T-cell (primary cell): ENCODE measurements around the gene GSPT2. TPM values are rescaled to one million over a fixed set of nuclear protein-coding genes. Genes with fewer than 3 reads are reported as not detected.

Source experiments
- ATAC-seq, 4 experiments: fragments of 200-7000 bp in 3 of 4; fragments of 150-1000 bp in 1 of 4; cut with Tn5 transposase; replicated peaks in 1 of 4; 1 replicate in 3 of 4; 2 replicates in 1 of 4; pipeline ENCODE4 v1.10.0; 2021; ENCODE audit warnings: moderate library complexity in 3 of 4, mild to moderate bottlenecking in 2 of 4, moderate number of reproducible peaks in 1 of 4
- CTCF ChIA-PET, 2 donors: fragments of 300-600 bp; sonication (Branson Sonifier 250); formaldehyde crosslinking; loops; one replicate each; lab custom pipeline; 2022; ENCODE audit warnings: antibody characterized with exemption in 2 of 2; lab: Charles Lee
- POLR2A ChIA-PET, 2 donors: fragments of 300-600 bp; sonication (Branson Sonifier 250); formaldehyde crosslinking; loops; one replicate each; lab custom pipeline; 2022; ENCODE audit warnings: antibody characterized with exemption in 2 of 2; lab: Charles Lee
- DNase-seq, 35 experiments: peaks; one replicate each; pipeline versions ENCODE4 v3.0.0 to v3.0.0-alpha.2; 2013 to 2023
- H3K27ac ChIP-seq: one replicate; pipeline ENCODE4 v1.5.1; 2013; ENCODE audit warnings: low read length
- H3K27me3 ChIP-seq, 2 experiments: replicated peaks in 1 of 2; 1 replicate in 1 of 2; 2 replicates in 1 of 2; pipeline versions ENCODE4 v1.6.1 to v1.7.0; 2013; ENCODE audit warnings: low read length in 1 of 2, mixed read lengths in 1 of 2; ENCODE audit not compliant: control insufficient read depth in 2 of 2, insufficient read depth in 2 of 2; ENCODE audit errors: extremely low read depth in 1 of 2
- H3K36me3 ChIP-seq, 2 donors: 1 replicate in 1 of 2; 2 replicates in 1 of 2; pipeline versions ENCODE4 v1.6.1 to v1.7.0; 2013; ENCODE audit warnings: low read length in 1 of 2; ENCODE audit not compliant: control insufficient read depth in 2 of 2, insufficient read depth in 1 of 2; ENCODE audit errors: extremely low read depth in 1 of 2
- H3K4me1 ChIP-seq, 2 experiments: 1 replicate in 1 of 2; 2 replicates in 1 of 2; pipeline versions ENCODE4 v1.6.1 to v1.7.0; 2013; ENCODE audit warnings: low read length in 2 of 2, mixed read lengths in 1 of 2; ENCODE audit not compliant: insufficient read depth in 2 of 2, control insufficient read depth in 1 of 2; ENCODE audit errors: extremely low read depth in 1 of 2
- H3K4me3 ChIP-seq, 2 donors: 1 replicate in 1 of 2; 2 replicates in 1 of 2; pipeline versions ENCODE4 v1.5.1 to v1.7.0; 2013; ENCODE audit warnings: mild to moderate bottlenecking in 2 of 2, low read length in 1 of 2, moderate library complexity in 1 of 2; ENCODE audit not compliant: control insufficient read depth in 1 of 2; ENCODE audit errors: extremely low read depth in 1 of 2
- H3K9me3 ChIP-seq: 2 replicates; pipeline ENCODE4 v1.7.0; 2013
- H3K27ac Mint-ChIP-seq, 2 donors: one replicate each; pipeline ENCODE4 v1.8.0; 2020 to 2021; ENCODE audit warnings: mild to moderate bottlenecking in 2 of 2, mixed read lengths in 2 of 2
- H3K27me3 Mint-ChIP-seq, 2 donors: one replicate each; pipeline ENCODE4 v1.8.0; 2021 to 2022; ENCODE audit warnings: mixed read lengths in 2 of 2
- H3K36me3 Mint-ChIP-seq: one replicate; pipeline ENCODE4 v1.8.0; 2021; ENCODE audit warnings: mixed read lengths
- H3K4me1 Mint-ChIP-seq, 3 donors: one replicate each; pipeline ENCODE4 v1.8.0; 2020 to 2022; ENCODE audit warnings: mixed read lengths in 3 of 3, mild to moderate bottlenecking in 1 of 3
- H3K4me3 Mint-ChIP-seq, 3 donors: one replicate each; pipeline ENCODE4 v1.8.0; 2020 to 2022; ENCODE audit warnings: mild to moderate bottlenecking in 3 of 3, mixed read lengths in 3 of 3, moderate library complexity in 3 of 3
- H3K9me3 Mint-ChIP-seq, 3 donors: one replicate each; pipeline ENCODE4 v1.8.0; 2020 to 2022; ENCODE audit warnings: mixed read lengths in 3 of 3
- WGBS: methylation state at CpG from one replicate; pipeline ENCODE4 v1.1.5; 2013; ENCODE audit warnings: missing lambda C conversion rate; ENCODE audit not compliant: insufficient coverage; 5-methylcytosine and 5-hydroxymethylcytosine counted together
- total RNA-seq, 35 experiments: library from RNA in 6 of 35; stranded (reverse) in 6 of 35; fragments of 120-200 nt in 1 of 35; gene quantifications; one replicate each; pipeline versions ENCODE4 v1.2.1 to v1.2.4 and lab custom pipeline; 2013 to 2026

GSPT2 gene
- total RNA-seq, 5 donors from 2014 or later (not counting 1 experiment from before 2014, with no cell fraction given) = 5.9 to 9.8 (median 8.6) TPM

DNA sequence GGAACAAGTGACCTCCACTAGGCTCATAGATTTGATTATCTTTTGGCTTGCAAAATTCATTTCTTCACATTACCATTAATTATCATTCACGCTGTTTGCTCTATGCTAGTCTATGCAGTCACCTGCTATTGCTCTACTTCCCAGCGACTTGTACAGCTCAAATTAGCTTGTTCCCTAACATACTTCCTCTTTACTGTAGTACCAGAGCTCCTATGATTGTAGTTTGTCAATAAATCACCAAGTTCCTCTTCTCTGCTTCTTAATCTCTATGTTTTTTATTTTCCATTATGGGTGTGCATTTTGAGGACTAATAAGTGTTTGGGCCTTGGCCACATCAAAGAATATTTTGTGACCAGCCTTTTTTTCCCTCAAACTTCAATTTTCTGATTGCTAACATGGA, 6.2 kb upstream of the GSPT2 start:
- POLR2A ChIA-PET = no interaction called here
- no peak overlapping the region for H3K4me3 ChIP-seq
- no peaks in the 10 kb centered on the region for H3K9me3 ChIP-seq
- H3K4me1 ChIP-seq = no peaks in the 10 kb centered on the region
- H3K36me3 Mint-ChIP-seq = no peaks in the 10 kb centered on the region
- no peak overlapping the region for H3K27ac ChIP-seq
- CTCF ChIA-PET = no interaction called here
- H3K27me3 Mint-ChIP-seq = peaks cover 21 to 55% of the 10 kb centered on the region in 2 donors
- no peaks in the 10 kb centered on the region for H3K9me3 Mint-ChIP-seq
- H3K27ac Mint-ChIP-seq = no peak overlapping the region
- no peak overlapping the region for H3K4me3 Mint-ChIP-seq
- peaks cover 0 to 9% of the 10 kb centered on the region in 2 experiments for H3K27me3 ChIP-seq
- H3K36me3 ChIP-seq = no peaks in the 10 kb centered on the region
- DNase-seq = no peak
- ATAC-seq = no peak
- H3K4me1 Mint-ChIP-seq = no peaks in the 10 kb centered on the region
- no CpG with 5 or more reads among the region's 2 CpGs for WGBS

DNA sequence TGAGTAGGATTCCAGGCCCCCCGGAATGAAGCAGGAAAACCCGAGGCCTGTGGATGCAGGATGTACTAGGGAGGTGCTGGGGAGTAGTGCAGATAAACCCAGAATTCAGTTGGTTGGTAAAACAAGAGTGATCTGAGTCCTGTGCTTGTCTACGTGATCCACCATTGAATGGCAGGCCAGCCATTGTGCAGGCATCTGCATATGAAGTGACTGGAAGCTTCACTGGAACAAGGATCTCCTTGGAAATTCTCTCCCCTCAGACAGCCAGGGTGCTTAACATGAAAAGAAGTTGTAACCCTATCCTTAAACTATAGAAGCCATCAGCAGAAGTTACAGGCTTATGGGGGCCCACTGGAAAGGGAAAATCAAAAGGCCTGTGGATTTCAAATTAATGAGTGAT, 656 bp upstream of the GSPT2 start:
- H3K27me3 Mint-ChIP-seq = peaks cover 4 to 28% of the 10 kb centered on the region in 2 donors
- H3K36me3 Mint-ChIP-seq = peaks cover 19% of the 10 kb centered on the region
- Histone ChIP-seq H3K4me3 (no peak overlapping the region), H3K9me3 (no peaks in the 10 kb centered on the region), H3K36me3 (no peaks in the 10 kb centered on the region), H3K4me1 (peaks cover 0 to 9% of the 10 kb centered on the region in 2 experiments), H3K27me3 (no peaks in the 10 kb centered on the region), H3K27ac (peak overlapping the region; percentile 69)
- H3K27ac Mint-ChIP-seq = no peak overlapping the region
- peak overlapping the region; percentile 78 to 87 (median 82) for H3K4me3 Mint-ChIP-seq
- peaks cover 5 to 22% (median 21%) of the 10 kb centered on the region in 3 donors for H3K4me1 Mint-ChIP-seq
- WGBS = 100% methylated on average over 2 of the region's 3 CpGs
- CTCF ChIA-PET = no interaction called here
- H3K9me3 Mint-ChIP-seq = peaks cover 0 to 16% (median 9%) of the 10 kb centered on the region in 3 donors
- DNase-seq = no peak
- ATAC-seq = no peak
- POLR2A ChIA-PET = no interaction called here

DNA sequence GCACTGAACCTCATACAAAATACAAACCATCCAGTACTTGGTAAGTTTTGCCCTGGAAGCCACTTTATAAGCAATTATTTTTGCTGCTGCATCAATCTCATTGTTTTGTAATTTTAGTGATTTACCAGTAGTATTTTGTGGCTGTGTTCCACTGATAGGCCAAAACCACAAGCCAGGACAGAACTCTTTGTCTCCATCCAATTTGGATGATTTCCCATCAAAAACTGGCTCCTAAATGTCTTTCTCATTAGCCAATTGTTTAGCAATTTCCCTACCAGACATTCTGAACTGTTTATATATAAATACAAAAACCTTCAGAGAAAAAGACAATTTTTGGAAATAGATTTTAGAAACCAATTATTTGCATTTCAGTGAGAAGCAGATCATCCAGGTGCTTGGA, 4.4 kb downstream of the GSPT2 start:
- peaks cover 0 to 18% of the 10 kb centered on the region in 2 donors for H3K27me3 Mint-ChIP-seq
- ChIA-PET CTCF (no interaction called here), POLR2A (no interaction called here)
- peaks cover 4 to 24% (median 15%) of the 10 kb centered on the region in 3 donors for H3K9me3 Mint-ChIP-seq
- Histone ChIP-seq H3K27ac (no peak overlapping the region), H3K4me1 (peaks cover 0 to 9% of the 10 kb centered on the region in 2 experiments), H3K27me3 (peaks cover 0 to 3% of the 10 kb centered on the region in 2 experiments), H3K36me3 (no peaks in the 10 kb centered on the region), H3K9me3 (no peaks in the 10 kb centered on the region), H3K4me3 (no peak overlapping the region)
- no peak overlapping the region for H3K4me3 Mint-ChIP-seq
- H3K36me3 Mint-ChIP-seq = peaks cover 19% of the 10 kb centered on the region
- H3K4me1 Mint-ChIP-seq = peaks cover 5 to 21% (median 21%) of the 10 kb centered on the region in 3 donors
- no peak overlapping the region for H3K27ac Mint-ChIP-seq
- DNase-seq (no peak), ATAC-seq (no peak)

DNA sequence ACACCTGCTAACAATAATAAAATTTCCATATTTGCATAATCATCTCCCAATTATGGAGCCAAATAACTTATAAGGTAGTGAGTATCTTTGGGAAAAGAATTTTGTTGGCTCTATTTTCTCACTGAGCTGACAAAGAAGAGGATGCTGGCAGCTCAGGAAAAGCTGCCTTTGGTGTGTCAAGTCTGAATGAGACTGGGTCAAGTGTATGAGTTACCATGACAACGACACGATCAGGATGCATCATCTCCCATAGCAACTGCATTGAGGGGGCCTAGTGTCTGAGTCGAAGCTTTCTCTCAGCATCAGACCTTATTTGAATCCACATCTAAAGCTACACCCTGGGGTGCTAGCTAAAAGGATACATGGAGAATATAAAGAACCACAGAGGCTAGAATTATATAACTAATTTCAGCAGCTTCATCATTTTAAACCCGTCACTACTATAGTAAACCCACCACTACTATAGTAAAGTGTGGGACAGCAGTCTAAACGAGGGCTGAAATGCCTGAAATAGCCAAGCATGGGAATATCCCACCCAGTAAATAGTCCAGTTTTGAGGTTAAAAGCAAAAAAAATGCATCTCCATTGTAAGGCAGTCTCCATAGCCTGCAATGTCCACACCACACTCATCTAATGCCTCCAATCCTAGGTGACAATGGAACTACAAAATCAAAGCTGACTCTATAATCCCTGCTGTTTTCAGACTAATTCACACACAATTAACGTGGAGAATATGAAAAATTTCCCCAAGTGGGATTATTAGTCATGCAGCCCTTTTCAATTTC, 16.0 kb downstream of the GSPT2 start:
- CTCF ChIA-PET = no interaction called here

DNA sequence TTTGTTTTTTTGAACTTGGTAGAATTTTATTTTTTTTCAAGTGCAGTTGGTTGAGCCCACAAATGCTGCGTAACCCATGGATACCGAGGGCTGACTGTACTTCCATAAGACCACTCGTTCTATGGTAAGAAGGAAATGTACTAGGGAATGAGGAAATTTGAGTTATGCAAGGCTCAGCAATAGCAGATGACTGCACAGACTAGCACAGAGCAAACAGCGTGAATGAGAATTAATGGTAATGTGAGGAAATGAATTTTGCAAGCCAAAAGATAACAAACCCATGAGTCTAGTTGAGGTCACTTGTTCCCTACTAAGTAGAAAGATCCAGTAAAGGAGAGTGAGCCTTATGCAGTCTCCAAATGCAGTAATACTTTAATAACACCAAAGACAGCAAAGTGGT, 17.4 kb downstream of the GSPT2 start:
- no peaks in the 10 kb centered on the region for H3K9me3 Mint-ChIP-seq
- 87% methylated on average over 3 of the region's 4 CpGs for WGBS
- H3K27ac Mint-ChIP-seq = no peak overlapping the region
- no peaks in the 10 kb centered on the region for H3K36me3 Mint-ChIP-seq
- Histone ChIP-seq H3K9me3 (no peaks in the 10 kb centered on the region), H3K4me3 (no peak overlapping the region), H3K4me1 (no peaks in the 10 kb centered on the region), H3K36me3 (no peaks in the 10 kb centered on the region), H3K27ac (no peak overlapping the region), H3K27me3 (no peaks in the 10 kb centered on the region)
- H3K4me3 Mint-ChIP-seq = no peak overlapping the region
- DNase-seq (no peak), ATAC-seq (no peak)
- peaks cover 5 to 17% of the 10 kb centered on the region in 2 donors for H3K27me3 Mint-ChIP-seq
- POLR2A ChIA-PET = no interaction called here
- CTCF ChIA-PET = no interaction called here
- H3K4me1 Mint-ChIP-seq = no peaks in the 10 kb centered on the region

More for the DNA sequence above, 16.0 kb downstream of the GSPT2 start:
- ATAC-seq (no peak), DNase-seq (no peak)
- no peak overlapping the region for H3K4me3 ChIP-seq
- POLR2A ChIA-PET = no interaction called here
- no peaks in the 10 kb centered on the region for H3K36me3 Mint-ChIP-seq
- no peaks in the 10 kb centered on the region for H3K9me3 Mint-ChIP-seq
- H3K4me1 ChIP-seq = no peaks in the 10 kb centered on the region
- no CpG with 5 or more reads among the region's 6 CpGs for WGBS
- no peaks in the 10 kb centered on the region for H3K36me3 ChIP-seq
- H3K4me3 Mint-ChIP-seq = no peak overlapping the region
- no peaks in the 10 kb centered on the region for H3K27me3 ChIP-seq
- H3K27ac ChIP-seq = no peak overlapping the region
- H3K27me3 Mint-ChIP-seq = peaks cover 8 to 17% of the 10 kb centered on the region in 2 donors
- no peaks in the 10 kb centered on the region for H3K4me1 Mint-ChIP-seq
- H3K9me3 ChIP-seq = no peaks in the 10 kb centered on the region
- no peak overlapping the region for H3K27ac Mint-ChIP-seq

DNA sequence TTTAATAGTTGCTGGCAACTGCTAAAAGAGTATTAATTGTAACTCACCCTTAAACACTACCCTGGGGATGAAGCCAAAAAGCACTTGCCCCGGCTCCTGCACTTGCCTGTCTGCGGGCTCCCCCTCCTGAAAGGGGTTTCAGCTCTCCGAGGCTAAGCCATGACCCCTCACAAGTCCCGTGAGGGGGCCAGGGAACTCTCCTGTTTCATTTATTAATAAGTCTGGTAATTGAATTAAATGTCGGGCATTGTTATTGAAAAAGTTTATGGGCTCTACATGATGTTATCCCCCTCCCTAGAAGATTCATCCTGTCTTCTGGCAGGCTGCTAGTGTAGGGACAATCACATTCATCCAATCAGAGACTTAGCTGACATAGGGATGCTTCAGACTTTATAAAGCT, 23.3 kb downstream of the GSPT2 start:
- ChIA-PET POLR2A (no interaction called here), CTCF (no interaction called here)
- Histone ChIP-seq H3K27me3 (no peaks in the 10 kb centered on the region), H3K9me3 (no peaks in the 10 kb centered on the region), H3K4me1 (no peaks in the 10 kb centered on the region), H3K27ac (no peak overlapping the region), H3K36me3 (no peaks in the 10 kb centered on the region), H3K4me3 (no peak overlapping the region)
- ATAC-seq (no peak), DNase-seq (no peak)
- H3K4me3 Mint-ChIP-seq = no peak overlapping the region
- no peak overlapping the region for H3K27ac Mint-ChIP-seq
- H3K36me3 Mint-ChIP-seq = no peaks in the 10 kb centered on the region
- H3K4me1 Mint-ChIP-seq = no peaks in the 10 kb centered on the region
- no peaks in the 10 kb centered on the region for H3K9me3 Mint-ChIP-seq
- WGBS = no CpG with 5 or more reads among the region's 5 CpGs
- H3K27me3 Mint-ChIP-seq = peaks cover 0 to 9% of the 10 kb centered on the region in 2 donors
